IgD-negative memory B cell (primary cell): ENCODE results near the gene NCAM1. TPM values are rescaled to one million over a fixed set of nuclear protein-coding genes. Genes with fewer than 3 reads are reported as not detected.

Source experiments
- H3K27ac Mint-ChIP-seq, 3 donors: one replicate each; pipeline ENCODE4 v1.8.0; 2020 to 2022; ENCODE audit warnings: mild to moderate bottlenecking in 3 of 3, mixed read lengths in 3 of 3, moderate library complexity in 1 of 3
- H3K27me3 Mint-ChIP-seq: one replicate; pipeline ENCODE4 v1.8.0; 2021; ENCODE audit warnings: mixed read lengths
- H3K36me3 Mint-ChIP-seq: one replicate; pipeline ENCODE4 v1.8.0; 2020; ENCODE audit warnings: mild to moderate bottlenecking, mixed read lengths
- H3K4me1 Mint-ChIP-seq, 3 donors: one replicate each; pipeline ENCODE4 v1.8.0; 2020 to 2022; ENCODE audit warnings: mixed read lengths in 3 of 3, mild to moderate bottlenecking in 1 of 3
- H3K4me3 Mint-ChIP-seq, 4 donors: one replicate each; pipeline ENCODE4 v1.8.0; 2020 to 2022; ENCODE audit warnings: mild to moderate bottlenecking in 4 of 4, mixed read lengths in 4 of 4, moderate library complexity in 3 of 4
- H3K9me3 Mint-ChIP-seq, 3 donors: one replicate each; pipeline ENCODE4 v1.8.0; 2020 to 2021; ENCODE audit warnings: mixed read lengths in 3 of 3, mild to moderate bottlenecking in 1 of 3
- polyA plus RNA-seq: library from polyadenylated mRNA; unstranded; fragments of 300-500 nt; fragmentation: Illumina TruSeq; gene quantifications from one replicate; pipeline ENCODE4 v1.2.3, GENCODE V29; 2021

The NCAM1 gene
- polyA plus RNA-seq, 1 donor from 2014 or later: not detected

DNA sequence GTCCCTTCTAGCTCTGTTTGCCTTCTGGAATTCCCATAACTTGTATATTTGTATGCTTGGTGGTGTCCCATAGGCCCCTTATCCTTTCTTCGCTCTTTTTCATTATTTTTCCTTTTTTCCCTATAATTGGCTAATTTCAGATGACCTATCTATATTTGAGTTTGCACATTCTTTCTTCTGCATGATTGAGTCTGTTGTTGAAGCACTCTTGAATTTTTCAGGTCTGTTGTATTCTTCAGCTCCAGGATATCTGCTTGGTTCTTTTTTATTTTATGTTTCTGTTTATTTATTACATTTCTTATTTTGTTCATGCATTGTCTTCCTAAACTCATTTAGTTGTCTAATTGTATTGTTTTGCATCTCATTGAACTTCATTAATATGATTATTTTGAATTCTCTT, 28.0 kb downstream of the NCAM1 start:
- Mint-ChIP-seq H3K27ac (no peak overlapping the region), H3K4me1 (peaks cover 0 to 2% (median 0%) of the 10 kb centered on the region in 3 donors), H3K9me3 (peaks cover 7 to 15% (median 15%) of the 10 kb centered on the region in 3 donors)

DNA sequence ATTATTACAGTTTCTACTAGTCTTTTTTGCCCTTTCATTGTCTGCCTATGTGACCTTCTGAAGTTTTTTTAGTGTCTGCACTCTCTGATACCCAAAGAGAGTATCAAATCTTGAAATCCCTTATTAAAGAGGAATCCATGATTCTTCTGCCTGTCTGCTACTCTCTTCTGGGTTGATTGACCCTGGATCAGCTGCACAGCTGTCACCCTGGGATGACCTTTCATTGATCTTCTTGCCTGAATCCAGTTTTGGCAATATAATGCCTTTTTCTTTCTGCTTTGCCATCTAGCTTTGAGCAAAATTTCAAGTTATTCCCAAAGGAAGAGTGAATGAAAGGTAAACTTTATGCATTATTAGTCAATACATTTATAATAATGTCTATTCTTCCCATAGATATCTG, 32.6 kb downstream of the NCAM1 start:
- Mint-ChIP-seq H3K27ac (no peak overlapping the region), H3K4me1 (peaks cover 0 to 2% (median 0%) of the 10 kb centered on the region in 3 donors), H3K4me3 (no peak overlapping the region), H3K36me3 (no peaks in the 10 kb centered on the region), H3K27me3 (peaks cover 4% of the 10 kb centered on the region), H3K9me3 (peaks cover 4 to 8% (median 5%) of the 10 kb centered on the region in 3 donors)

More for the DNA sequence above, 28.0 kb downstream of the NCAM1 start:
- Mint-ChIP-seq H3K4me3 (no peak overlapping the region), H3K27me3 (peaks cover 2% of the 10 kb centered on the region), H3K36me3 (no peaks in the 10 kb centered on the region)

DNA sequence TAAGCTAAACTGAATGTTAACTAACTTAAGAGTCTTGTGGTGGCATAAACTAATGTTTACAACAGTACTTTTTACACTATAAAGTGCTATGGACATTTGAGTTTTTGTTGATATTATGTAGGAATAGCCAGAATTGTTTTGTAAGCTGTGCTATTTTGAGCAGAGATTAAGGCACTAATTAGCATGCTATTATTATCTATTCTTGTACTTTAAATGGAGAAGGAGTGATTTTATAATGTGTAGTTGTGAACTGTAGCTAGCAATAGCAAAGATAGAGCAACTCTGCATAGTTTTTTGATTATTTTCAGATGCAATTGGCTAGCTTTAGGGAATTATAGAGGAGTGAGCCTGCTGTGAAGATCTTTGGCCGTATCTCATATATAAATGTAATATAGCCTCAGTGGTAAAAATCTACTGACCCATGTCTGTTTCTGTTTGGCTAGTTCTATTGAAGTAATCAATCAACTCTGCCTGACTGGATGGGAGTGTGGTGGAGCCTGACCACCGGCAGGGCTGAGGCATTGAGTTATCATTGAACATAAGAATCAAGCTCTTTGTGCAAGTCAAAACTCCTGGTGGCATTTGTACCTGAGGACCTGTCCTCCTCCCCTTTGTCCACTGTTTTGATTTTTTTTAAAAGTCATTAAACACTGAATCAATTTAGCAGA, 34.3 kb downstream of the NCAM1 start:
- H3K9me3 Mint-ChIP-seq: peaks cover 0 to 5% (median 0%) of the 10 kb centered on the region in 3 donors
- H3K27ac Mint-ChIP-seq: no peak overlapping the region
- H3K4me1 Mint-ChIP-seq: no peaks in the 10 kb centered on the region
- peaks cover 4% of the 10 kb centered on the region for H3K27me3 Mint-ChIP-seq
- no peak overlapping the region for H3K4me3 Mint-ChIP-seq
- H3K36me3 Mint-ChIP-seq: no peaks in the 10 kb centered on the region

DNA sequence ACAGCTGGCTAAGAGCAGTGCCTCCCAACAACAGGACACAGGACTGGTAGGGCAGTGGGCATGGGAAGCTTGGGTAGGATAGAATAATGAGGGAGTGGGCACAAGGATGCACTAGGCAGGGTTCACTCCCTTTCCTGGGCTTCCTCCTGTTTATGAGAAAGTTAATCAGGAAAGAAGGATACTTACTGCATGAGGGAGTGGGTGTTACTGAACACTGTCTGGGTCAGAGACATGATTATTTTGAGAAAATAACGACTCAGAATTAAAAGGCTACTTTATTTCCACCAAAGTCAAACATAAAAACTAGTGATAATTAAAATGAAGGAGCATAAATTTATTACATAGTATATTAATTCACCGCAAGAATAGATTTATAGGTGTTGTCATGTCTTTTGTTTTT, 35.8 kb downstream of the NCAM1 start:
- no peak overlapping the region for H3K4me3 Mint-ChIP-seq
- peaks cover 0 to 2% (median 0%) of the 10 kb centered on the region in 3 donors for H3K9me3 Mint-ChIP-seq
- no peaks in the 10 kb centered on the region for H3K4me1 Mint-ChIP-seq
- no peak overlapping the region for H3K27ac Mint-ChIP-seq
- H3K36me3 Mint-ChIP-seq: no peaks in the 10 kb centered on the region
- peaks cover 2% of the 10 kb centered on the region for H3K27me3 Mint-ChIP-seq

DNA sequence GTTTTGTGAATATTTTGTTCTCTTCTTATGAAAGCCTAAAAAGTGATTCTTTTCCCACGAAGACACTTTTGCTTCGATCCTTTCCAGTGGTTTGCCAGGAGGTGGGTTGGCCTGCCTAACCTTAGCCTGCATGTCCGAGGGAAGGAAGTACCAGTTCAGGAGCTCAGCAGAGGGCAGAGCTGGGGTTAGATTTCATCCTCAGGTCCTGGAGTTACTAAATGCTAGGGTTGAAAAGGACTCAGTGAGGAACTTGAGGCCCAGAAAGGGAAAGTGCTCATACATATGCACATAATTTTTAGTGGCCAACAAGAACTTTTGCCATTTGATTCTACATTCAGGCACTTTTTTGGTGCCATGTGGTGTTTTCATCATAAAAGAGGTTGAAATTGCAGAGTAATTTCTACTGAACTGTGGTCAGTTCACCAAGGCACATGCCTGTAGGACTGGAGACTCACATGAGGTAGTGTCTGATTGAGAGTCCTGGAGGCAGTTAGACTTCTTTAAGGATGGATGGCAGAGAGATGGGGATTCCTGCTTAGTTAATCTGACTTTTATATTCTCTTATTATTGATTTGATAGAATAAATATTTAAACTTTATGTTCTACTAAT, 36.7 kb downstream of the NCAM1 start:
- H3K9me3 Mint-ChIP-seq: peaks cover 0 to 2% (median 0%) of the 10 kb centered on the region in 3 donors
- H3K36me3 Mint-ChIP-seq: no peaks in the 10 kb centered on the region
- H3K27me3 Mint-ChIP-seq: peaks cover 2% of the 10 kb centered on the region
- no peak overlapping the region for H3K27ac Mint-ChIP-seq
- H3K4me1 Mint-ChIP-seq: no peaks in the 10 kb centered on the region
- H3K4me3 Mint-ChIP-seq: no peak overlapping the region

DNA sequence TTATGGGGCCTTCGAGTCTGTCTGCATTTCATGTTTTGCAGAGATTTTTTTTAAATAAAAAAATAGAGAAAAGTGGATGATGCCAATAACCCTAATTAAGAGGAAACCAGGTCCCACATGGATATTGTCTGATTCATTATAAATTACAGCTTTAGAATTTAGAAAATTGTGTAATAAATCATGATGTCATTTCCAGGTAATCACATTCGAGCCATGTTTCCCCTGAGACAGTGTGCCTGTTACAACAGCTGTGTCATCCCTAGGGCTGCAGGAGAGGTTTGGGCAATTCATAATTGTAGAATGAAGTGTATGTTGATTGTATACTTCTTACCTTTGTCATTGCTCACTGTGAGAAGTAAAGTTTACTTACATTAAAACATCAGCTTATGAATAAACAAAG, 38.3 kb downstream of the NCAM1 start:
- H3K4me3 Mint-ChIP-seq: no peak overlapping the region
- peaks cover 2% of the 10 kb centered on the region for H3K27me3 Mint-ChIP-seq
- H3K27ac Mint-ChIP-seq: no peak overlapping the region
- H3K36me3 Mint-ChIP-seq: no peaks in the 10 kb centered on the region
- no peaks in the 10 kb centered on the region for H3K9me3 Mint-ChIP-seq
- no peaks in the 10 kb centered on the region for H3K4me1 Mint-ChIP-seq

DNA sequence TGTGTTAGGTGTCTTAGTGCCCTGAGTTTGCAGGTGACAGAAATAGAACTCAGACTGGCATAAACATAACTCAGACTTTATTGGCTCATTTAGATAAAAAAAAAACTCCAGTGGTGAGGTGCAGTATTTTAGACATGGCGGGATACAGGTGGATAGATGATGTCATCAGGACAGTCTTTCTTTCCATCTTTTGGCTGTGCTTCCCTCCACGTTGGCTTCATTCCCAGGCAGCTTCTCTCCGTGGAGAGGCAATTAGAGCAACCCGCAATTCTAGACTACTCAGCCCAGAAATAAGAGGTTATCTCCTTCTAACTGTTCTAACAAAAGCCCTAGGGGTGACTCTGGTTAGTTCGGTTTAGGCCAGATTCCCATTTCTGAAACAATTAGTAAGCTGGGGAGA, 40.5 kb downstream of the NCAM1 start:
- no peak overlapping the region for H3K4me3 Mint-ChIP-seq
- no peak overlapping the region for H3K27ac Mint-ChIP-seq

DNA sequence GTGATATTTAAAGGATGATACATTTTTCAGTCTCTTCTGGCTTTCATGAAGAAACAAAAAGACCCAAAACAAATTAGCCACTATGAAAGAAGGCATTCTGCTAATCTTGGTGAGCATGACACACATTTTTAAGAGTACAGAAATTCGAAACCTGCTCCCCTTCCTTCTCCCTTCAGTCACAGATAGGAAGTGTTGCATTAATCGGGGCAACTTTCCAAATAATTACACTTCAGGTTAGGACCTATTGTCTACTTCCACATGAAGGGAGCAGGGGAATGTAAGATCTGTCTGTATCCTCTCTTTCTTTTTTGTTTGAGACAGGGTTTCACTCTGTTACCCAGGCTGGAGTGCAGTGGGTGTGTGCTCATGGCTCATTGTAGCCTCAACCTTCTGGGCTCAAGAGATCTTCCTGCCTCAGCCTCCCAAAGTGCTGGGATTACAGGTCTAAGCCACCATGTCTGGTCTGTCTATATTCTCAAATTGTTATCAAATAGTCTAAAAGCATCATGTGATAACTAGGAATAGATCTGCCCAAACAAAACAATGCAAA, 45.8 kb downstream of the NCAM1 start:
- H3K27ac Mint-ChIP-seq: no peak overlapping the region
- no peaks in the 10 kb centered on the region for H3K4me1 Mint-ChIP-seq
- H3K27me3 Mint-ChIP-seq: peaks cover 2% of the 10 kb centered on the region
- H3K9me3 Mint-ChIP-seq: peaks cover 0 to 7% (median 0%) of the 10 kb centered on the region in 3 donors
- H3K36me3 Mint-ChIP-seq: no peaks in the 10 kb centered on the region
- H3K4me3 Mint-ChIP-seq: no peak overlapping the region

More for the DNA sequence above, 40.5 kb downstream of the NCAM1 start:
- peaks cover 2% of the 10 kb centered on the region for H3K27me3 Mint-ChIP-seq
- no peaks in the 10 kb centered on the region for H3K4me1 Mint-ChIP-seq
- no peaks in the 10 kb centered on the region for H3K9me3 Mint-ChIP-seq
- H3K36me3 Mint-ChIP-seq: no peaks in the 10 kb centered on the region

DNA sequence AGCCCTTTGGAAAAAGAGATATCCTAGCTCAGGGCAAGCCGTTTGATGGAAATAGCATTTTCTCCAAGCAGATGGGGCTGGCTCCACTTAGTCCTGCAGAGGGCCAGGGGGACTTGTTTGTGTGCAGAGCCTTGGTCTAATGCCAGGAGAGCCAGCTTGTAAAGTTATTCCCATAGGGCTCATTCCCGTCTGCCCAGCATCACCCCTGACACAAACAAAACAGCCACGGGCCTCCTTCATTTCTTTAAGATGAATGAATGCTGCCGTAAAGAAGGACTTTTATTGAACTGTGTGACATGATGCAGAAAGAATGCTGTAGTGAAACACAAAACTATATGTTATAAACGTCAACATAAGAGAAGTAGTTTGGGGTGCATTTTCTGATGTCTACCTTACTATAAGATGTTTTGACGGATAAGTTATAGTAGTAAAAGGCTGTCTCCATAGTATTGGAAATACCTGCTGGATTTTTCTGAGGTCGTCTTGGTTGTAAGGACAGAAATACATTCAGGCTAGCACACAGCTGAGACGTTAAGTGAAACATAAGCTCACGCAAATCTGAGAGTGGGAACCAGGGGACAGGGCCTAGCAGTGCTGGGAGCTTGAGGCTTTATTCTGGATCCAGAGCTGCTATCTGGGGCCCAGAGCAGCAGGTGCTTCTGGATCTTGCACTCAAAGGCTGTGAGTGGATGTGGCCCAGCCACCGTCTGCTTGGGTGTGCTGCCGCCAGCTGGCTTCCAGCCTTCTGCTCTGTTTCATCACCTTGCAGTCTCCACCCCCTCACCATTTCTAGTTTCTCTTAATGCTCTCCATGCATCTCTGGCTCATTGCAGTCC, 53.3 kb downstream of the NCAM1 start:
- H3K9me3 Mint-ChIP-seq: peaks cover 0 to 3% (median 0%) of the 10 kb centered on the region in 3 donors
- H3K4me1 Mint-ChIP-seq: no peaks in the 10 kb centered on the region

DNA sequence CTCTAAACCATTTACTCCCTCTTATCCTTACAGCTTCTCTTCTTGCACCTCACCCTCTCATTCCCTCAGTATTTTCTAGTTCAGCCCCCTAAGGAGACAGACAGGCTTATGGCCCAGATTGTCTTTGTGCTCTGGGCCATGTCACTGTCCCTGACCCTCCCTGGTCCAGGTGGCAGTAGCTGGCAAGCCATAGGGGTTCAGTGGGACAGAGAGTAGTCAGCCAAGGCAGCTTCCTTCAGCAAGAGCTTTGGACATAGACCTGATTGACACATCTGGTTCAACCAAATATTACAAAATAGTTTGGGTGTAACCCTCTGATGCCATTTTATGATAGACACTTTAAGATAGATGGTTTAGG, 53.9 kb downstream of the NCAM1 start:
- Mint-ChIP-seq H3K27ac (no peak overlapping the region), H3K4me1 (no peaks in the 10 kb centered on the region), H3K27me3 (peaks cover 3% of the 10 kb centered on the region), H3K4me3 (no peak overlapping the region), H3K9me3 (peaks cover 0 to 3% (median 0%) of the 10 kb centered on the region in 3 donors), H3K36me3 (no peaks in the 10 kb centered on the region)

More for the DNA sequence above, 53.3 kb downstream of the NCAM1 start:
- no peak overlapping the region for H3K4me3 Mint-ChIP-seq
- H3K27ac Mint-ChIP-seq: no peak overlapping the region
- H3K27me3 Mint-ChIP-seq: peaks cover 3% of the 10 kb centered on the region
- H3K36me3 Mint-ChIP-seq: no peaks in the 10 kb centered on the region

DNA sequence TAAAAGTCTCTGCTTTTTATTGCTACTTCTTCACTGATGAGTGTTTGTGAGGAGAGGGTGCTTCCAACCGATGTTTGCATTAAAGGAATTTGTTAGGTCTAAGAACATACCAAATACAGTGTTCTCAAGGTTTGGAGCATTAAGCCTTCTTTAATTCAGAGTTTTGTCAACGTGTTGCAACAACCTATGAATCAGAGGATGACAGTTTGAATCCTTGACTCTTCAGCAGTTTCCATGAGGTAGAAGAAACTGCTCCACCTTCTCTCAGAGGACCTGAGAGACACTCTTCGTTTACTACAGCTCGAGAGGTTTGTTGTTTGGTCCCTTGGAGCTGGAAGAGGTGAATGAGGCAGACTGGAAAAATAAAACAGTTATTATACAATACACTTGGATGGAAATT, 55.7 kb downstream of the NCAM1 start:
- Mint-ChIP-seq H3K27ac (no peak overlapping the region), H3K9me3 (peaks cover 0 to 3% (median 0%) of the 10 kb centered on the region in 3 donors), H3K27me3 (peaks cover 3% of the 10 kb centered on the region), H3K36me3 (no peaks in the 10 kb centered on the region), H3K4me3 (no peak overlapping the region), H3K4me1 (no peaks in the 10 kb centered on the region)

DNA sequence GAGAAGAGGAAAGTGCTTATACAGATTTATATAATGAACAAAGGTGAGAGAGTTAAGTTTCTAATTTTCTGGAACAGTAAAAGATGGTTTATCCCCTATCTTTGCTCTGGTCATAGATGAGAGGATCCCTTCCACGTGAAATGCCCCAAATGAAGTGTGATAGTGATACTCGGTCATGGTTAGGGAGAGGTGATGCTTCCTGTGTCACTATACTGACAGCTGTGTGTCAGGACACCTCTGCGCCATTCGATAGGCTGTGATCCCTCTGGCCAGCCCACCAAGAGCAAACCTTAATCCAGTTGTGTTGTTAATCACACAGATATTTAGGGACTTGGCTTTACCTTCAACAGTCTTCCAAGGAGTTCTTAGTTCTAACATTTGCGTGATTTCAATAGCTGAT, 57.7 kb downstream of the NCAM1 start:
- H3K27ac Mint-ChIP-seq: no peak overlapping the region
- peaks cover 3% of the 10 kb centered on the region for H3K27me3 Mint-ChIP-seq
- H3K4me3 Mint-ChIP-seq: no peak overlapping the region
- H3K9me3 Mint-ChIP-seq: peaks cover 0 to 3% (median 0%) of the 10 kb centered on the region in 3 donors
- H3K4me1 Mint-ChIP-seq: no peaks in the 10 kb centered on the region
- no peaks in the 10 kb centered on the region for H3K36me3 Mint-ChIP-seq

DNA sequence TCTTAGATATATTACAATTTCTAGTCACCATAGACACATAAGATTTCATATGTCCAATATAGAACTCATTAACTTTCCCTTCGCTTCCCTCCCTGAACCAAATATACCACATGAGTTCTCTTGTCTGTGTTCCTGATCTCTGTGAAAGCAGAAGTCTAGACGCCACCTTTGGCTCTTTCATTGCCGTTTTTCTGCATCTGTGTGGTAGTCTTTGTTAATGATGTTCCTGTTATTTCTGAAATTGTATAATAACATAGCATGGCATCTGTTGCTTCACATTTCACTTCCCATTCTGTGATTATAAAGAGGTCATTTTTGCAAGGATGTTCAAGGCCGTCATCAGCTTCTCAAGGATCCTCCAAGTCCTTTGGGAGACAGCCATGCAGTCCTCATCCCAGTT, 58.5 kb downstream of the NCAM1 start:
- H3K27ac Mint-ChIP-seq: no peak overlapping the region
- H3K36me3 Mint-ChIP-seq: no peaks in the 10 kb centered on the region
- H3K4me3 Mint-ChIP-seq: no peak overlapping the region
- H3K4me1 Mint-ChIP-seq: no peaks in the 10 kb centered on the region
- peaks cover 0 to 3% (median 0%) of the 10 kb centered on the region in 3 donors for H3K9me3 Mint-ChIP-seq
- H3K27me3 Mint-ChIP-seq: peaks cover 3% of the 10 kb centered on the region

DNA sequence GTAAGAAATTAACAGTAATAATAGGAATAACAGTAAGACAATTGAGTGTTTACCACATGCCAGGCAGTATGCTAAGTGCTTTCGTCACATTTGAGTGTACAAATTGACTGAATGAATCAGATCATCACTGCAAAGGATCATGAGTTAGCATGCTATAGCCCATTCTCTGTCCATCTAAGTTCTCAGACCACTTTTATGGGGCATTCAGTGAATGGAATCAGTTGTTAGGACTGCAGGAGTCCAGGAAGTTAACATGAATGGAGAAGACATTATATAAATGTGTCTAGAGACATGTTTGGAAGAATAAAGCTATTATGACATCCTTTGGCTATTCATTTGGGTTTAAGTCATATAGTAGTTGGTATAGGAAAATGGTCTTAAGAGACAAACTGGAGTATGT, 59.9 kb downstream of the NCAM1 start:
- no peaks in the 10 kb centered on the region for H3K36me3 Mint-ChIP-seq
- peaks cover 0 to 3% (median 0%) of the 10 kb centered on the region in 3 donors for H3K9me3 Mint-ChIP-seq
- no peak overlapping the region for H3K4me3 Mint-ChIP-seq
- H3K27ac Mint-ChIP-seq: no peak overlapping the region
- no peaks in the 10 kb centered on the region for H3K4me1 Mint-ChIP-seq
- peaks cover 3% of the 10 kb centered on the region for H3K27me3 Mint-ChIP-seq

DNA sequence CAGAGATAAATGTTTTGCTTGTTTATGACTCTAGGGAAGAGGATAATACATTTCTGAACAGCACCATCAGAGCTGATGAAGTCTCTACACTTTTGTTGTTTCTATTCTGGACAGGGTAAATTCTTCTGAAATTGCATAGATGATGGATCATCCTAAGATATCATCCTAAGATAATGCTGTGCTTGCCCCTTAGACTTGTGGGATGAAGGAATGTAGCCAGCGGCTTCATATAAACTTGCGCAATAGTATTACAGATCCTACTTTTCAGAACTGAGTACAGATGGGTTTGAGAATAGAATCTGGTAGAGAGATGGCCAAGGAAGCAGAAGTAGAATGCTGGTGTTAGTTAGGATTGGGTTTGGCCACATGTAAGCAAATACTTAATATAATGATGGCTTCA, 61.0 kb downstream of the NCAM1 start:
- Mint-ChIP-seq H3K27me3 (peaks cover 2% of the 10 kb centered on the region), H3K9me3 (peaks cover 0 to 3% (median 0%) of the 10 kb centered on the region in 3 donors), H3K27ac (no peak overlapping the region), H3K4me1 (no peaks in the 10 kb centered on the region), H3K36me3 (peaks cover 2% of the 10 kb centered on the region), H3K4me3 (no peak overlapping the region)
